NCI-H2227 (cell line): ENCODE results near the gene LRRC4C.
"Not testable (repeated sequence)": the region's sequence is repeated elsewhere in the genome, so short reads cannot be mapped to it uniquely, and the experiment has no call there.

ENCODE experiments used
- DNase-seq: peaks from one replicate; lab custom pipeline; 2025; ENCODE audit not compliant: unreplicated experiment; lab: John Stamatoyannopoulos, UW

The LRRC4C gene

DNA sequence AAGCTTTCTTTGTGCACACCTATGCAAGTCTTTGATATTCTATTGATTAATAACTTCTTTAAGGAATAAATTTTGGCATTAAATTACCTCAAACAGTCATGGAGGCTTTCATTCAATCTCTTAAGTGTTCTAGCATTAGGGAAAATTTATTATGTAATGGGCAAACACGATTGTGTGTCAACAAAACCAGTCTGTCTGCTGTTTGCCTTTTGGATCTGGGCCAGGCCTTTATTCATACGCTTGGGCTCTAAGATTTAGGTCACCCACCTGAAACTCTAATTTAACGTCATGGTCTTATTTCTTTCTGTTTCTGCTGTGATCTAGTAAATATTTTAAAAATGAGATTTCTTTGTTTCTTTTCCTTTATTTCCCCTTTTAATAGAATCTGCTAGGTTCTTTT, 1270.6 kb downstream of the LRRC4C start:
- peak; percentile 29 for DNase-seq

DNA sequence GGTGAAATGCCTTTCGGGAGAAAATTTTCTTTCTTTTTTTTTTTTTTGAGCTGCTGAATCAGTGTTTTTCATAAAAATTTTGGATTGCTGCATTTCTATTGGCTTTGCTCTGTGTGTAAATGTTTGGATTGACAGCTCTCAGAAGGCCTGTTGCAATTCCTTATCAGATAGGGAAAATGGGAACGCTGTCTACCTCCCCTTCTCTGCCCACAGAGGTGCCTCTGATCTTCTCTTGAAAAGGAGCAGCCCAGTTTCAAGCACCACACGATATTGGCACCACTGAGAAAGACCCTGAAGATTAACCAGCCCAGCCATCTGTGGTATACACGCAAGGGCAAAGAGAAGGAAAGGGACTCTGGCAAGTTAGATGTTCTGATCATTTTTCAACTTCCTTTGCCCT, 1272.2 kb downstream of the LRRC4C start:
- DNase-seq, result no peak

DNA sequence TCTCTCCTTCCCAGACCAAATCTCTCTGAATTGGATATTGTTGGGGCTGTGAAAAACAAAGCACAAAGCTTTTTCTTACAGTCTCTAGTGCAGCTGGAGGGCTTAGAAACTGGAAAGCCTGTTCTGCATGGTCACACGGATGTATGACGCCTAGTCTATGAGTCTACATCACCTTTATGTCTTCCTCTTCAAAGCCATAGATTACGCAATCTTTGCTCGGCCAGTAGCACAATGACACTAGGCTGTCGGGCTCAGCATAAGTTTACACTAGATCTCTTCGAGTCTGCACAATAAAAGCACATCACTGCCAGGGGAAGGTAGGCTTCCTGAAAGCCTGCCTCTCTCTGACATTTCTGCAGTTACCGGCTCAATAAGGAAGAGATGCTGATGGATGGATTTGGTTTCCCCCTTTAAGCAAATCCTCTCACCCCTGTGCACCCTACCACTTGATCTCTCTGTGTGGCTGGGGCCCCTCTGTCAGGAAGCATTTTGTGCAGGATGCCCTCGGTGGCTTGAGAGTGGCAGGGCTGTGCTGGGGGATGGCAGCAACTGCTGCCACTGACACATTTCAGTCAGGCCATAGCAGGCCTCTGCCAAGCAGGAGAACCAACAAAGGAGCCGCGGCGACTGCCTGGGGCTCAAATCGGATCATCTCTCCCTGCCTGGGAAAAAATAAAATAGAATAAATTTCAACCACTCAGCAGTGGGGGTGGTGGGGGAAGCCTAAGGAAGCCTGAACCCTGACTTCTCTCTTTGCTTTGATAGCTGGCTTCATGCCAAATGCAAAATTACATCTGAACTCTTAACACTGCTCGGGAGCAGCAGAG, 1272.8 kb downstream of the LRRC4C start:
- peak; percentile 91 for DNase-seq

DNA sequence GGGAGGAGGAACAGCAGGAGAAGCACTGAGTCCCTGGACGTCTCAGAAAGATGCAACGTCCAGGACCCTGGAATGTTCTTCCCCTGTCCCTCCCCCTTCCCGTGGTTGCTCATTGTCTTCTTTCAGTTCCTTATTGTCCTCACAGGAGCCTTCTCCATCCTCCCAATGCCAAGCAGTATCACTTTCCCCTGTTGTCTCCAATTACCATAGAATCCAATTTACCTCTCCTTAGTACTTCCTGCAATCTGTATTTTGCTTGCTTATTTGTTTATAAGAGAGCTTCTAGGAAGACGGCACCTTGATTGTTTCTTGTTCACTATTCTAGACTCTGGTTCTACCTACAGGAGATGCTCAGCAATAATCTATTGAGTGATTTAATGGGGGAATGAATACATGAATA, 1273.7 kb downstream of the LRRC4C start:
- no peak for DNase-seq

DNA sequence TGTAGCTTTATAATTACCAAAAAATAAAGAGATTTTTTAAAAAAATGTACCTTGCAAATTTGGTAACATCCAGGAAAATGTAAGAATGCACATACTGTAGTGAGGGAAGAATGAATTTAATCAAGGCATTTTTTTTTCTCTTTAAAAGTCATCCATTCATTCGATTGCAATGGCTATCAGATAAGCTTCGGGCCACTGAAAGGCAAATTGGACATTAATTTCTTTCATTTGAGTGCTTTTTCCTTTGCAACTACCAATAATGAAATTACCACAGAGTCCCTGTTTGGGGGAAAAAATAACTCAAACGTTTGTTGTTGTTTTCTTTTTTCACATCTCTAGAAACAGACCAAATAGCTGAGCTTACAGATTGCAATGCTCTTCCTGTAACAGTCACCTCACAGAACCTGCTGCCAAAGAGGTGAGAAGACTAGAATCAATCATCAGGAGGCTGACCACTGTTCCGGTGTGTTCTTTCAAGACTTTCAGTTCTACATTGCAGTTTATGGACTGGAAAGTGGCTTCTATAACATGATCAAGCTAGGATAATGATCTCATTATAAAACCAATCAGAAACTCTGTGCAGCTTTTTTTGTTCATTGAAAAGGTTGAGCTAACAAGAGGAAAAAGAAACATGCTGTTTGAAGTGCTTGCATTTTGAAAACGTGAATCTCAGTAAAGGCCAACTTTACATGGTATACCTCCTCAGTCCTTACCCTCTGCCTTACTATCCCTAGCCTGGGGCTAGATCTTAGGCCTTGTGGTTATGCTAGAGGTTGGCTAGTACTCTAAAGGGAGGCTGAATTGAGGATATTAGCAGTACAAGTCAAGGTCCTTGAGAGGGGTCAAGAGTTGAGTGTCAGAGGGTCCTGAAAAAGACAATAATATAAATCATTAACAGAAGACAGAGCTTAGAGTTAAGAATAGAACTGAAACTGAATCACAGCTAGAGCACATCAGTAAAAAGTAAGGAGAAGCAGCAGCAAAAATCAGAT, 1276.1 kb downstream of the LRRC4C start:
- no peak for DNase-seq

DNA sequence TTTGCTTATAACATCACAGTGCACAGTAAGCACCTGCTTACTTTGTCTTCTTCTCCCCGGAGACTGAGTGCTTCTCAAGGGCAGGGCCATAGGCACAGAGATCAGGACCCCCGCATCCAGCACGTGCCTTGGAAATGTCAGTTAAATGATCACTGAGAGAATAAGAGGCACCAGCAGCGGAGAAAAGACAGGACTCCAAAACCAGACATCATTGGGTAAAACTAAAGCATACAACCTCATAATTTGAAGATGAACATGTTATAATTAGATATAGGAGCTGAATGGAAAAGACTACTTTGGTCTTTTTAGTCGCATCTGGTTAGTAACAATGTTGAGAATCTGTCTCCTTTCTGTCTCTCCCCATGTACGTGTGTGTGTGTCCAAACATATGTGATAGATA, 1279.9 kb downstream of the LRRC4C start:
- DNase-seq, result no peak

GRCh38 chr11:40178470-40178869, 1281.0 kb downstream of the LRRC4C start:
- no peak for DNase-seq

DNA sequence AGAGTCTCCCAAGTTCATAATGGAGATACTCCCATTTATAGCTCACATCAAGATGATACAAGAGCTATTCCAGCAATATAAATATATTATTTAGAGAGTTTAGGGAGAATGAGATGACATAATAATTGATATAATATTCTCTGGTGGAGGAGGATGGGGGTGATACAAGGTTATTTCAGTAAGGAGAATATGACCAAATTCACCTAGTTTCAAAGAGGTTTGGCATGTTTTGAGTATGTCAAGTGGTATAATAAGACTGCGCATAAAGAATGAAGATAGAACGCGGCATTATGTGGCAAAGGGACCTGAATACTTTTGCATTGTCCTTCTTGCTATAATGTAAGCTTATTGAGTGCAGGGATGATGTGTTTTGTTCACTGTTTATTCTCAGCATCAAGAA, 1283.5 kb downstream of the LRRC4C start:
- DNase-seq, result no peak

- no peak for DNase-seq
These were observed 1289.4 kb downstream of the LRRC4C start for GRCh38 chr11:40170078-40170477.

GRCh38 chr11:40168414-40168813, 1291.0 kb downstream of the LRRC4C start:
- no peak for DNase-seq

- not testable (repeated sequence) for DNase-seq
These were observed 1291.6 kb downstream of the LRRC4C start for GRCh38 chr11:40167805-40168204.

- no peak for DNase-seq
These were observed 1292.6 kb downstream of the LRRC4C start for GRCh38 chr11:40166892-40167291.

GRCh38 chr11:40162901-40163883, 1296.3 kb downstream of the LRRC4C start:
- DNase-seq, result no peak

- peak; percentile 8 for DNase-seq
These were observed 1297.5 kb downstream of the LRRC4C start for GRCh38 chr11:40161854-40162410.

DNA sequence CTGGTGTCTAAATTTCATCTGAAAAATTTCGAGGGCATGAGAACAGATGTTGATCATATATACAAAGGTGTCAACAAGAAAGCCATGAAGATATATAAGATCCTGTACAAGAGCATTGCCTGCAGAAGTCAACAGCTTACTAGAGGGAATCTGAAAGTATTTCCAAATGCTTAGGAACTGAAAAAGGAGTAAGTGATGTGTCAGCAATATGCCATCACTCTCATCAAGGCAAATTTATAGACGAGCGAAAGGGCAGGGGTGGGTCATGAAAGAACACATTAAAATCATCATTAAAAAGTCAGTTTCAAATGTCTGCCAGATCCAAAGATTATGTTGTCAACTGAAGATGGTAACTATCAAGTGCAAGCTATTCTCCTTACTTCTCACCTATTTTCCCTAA, 1299.0 kb downstream of the LRRC4C start:
- DNase-seq, result no peak

DNA sequence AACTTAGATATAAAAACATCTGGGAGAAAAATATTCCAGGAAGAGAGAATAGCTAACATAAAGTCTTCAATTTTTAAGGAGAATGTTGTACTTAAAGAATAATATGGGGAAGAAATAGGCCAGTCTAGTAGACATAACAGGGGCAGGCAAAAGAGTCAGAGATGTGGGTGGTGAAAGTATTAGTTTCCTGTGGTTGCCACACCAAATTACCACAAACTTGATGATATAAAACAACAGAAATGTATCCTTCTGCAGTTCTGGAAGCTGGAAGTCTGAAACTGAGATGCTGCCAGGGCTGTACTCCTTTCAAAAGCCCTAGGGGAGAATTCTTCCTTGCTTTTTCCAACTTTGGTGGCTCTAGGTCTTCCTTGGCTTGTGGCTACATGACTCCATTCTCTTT, 1309.7 kb downstream of the LRRC4C start:
- DNase-seq, result no peak

DNA sequence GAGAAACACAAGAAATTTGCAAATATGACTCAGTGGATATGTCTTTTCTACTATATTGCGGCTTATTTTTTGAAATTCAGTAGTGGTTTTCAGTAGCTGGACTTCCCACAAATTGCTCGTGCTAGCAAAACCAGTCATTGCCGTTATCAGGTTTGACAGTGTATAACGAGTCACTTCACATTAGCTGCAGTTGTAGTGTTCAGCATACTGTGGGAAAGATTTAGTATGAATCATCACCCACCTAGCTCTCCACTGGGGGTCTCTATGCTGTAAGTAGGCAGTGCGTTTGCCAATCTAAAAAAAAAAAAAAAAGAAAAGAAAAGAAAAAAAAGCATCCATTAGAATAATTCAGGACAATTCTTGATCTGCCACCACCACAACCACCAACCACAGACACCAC, 1318.9 kb downstream of the LRRC4C start:
- DNase-seq, result peak; percentile 3

- no peak for DNase-seq
These were observed 1319.9 kb downstream of the LRRC4C start for GRCh38 chr11:40139536-40139935.

GRCh38 chr11:40139066-40139465, 1320.4 kb downstream of the LRRC4C start:
- peak; percentile 12 for DNase-seq

DNA sequence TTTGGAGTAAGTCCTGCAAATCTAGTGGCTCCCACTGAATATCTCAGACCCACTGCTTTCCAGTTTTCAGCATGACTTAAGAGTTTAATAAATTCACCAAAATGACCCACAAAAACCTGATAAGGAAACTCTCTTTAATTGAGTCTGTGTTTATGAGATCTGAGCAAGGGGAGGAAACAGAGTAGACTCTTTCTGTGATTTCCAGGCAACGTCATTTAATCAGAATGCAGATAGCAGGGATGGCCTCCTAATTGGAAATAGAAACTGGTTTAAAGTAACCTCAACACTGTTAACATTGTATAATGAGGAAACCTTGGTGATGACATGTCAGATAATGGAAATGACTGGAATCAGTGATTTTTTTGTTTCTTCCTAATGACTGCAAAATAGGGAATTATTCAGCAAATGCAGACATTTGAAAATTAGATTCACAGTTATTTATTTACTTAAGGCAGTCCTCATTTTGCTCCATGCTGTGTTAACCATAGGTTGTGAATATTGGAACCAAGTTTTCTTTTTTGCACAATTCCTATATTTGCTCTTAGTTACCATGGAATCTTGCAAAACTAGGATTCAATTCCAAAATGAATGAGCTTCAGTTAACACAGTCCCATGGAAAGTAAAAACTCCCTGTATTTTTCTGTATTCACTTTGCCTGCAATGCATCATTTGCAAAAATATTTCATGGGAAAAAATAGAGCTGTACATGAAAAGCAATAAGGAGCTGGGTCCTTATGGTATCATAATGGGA, 1324.5 kb downstream of the LRRC4C start:
- DNase-seq, result peak; percentile 8
